Neuron (in vitro differentiated cells): ENCODE measurements around the gene SNW1.
A peak's percentile ranks its signal among the peaks of the same experiment; 100 is the strongest.

Experiments
- H2AFZ ChIP-seq: one replicate; pipeline ENCODE4 v1.6.1; 2013; ENCODE audit warnings: low read depth, mild to moderate bottlenecking, inconsistent platforms, low read length, moderate library complexity
- H3K27me3 ChIP-seq: one replicate; pipeline ENCODE4 v1.6.1; 2013; ENCODE audit warnings: low read length; ENCODE audit not compliant: insufficient read depth
- H3K36me3 ChIP-seq: one replicate; pipeline ENCODE4 v1.6.1; 2013; ENCODE audit warnings: low read length; ENCODE audit not compliant: insufficient read depth
- H3K4me1 ChIP-seq: one replicate; pipeline ENCODE4 v1.6.1; 2013; ENCODE audit warnings: low read length; ENCODE audit not compliant: insufficient read depth
- H3K4me3 ChIP-seq: 2 replicates; pipeline ENCODE4 v1.5.1; 2013; ENCODE audit warnings: mild to moderate bottlenecking, low read length, moderate library complexity
- H3K9me3 ChIP-seq: one replicate; pipeline ENCODE4 v1.6.1; 2013; ENCODE audit warnings: low read length

SNW1 gene

GRCh38 chr14:77730976-77731497 lies 29.9 kb downstream of the SNW1 start:
- Histone ChIP-seq H3K4me3 (no peak overlapping the region), H3K36me3 (peaks cover 94% of the 10 kb centered on the region)

GRCh38 chr14:77722301-77722700 lies 38.7 kb downstream of the SNW1 start:
- H3K9me3 ChIP-seq, result no peaks in the 10 kb centered on the region
- no peak overlapping the region for H2AFZ ChIP-seq
- H3K4me3 ChIP-seq, result no peak overlapping the region
- H3K36me3 ChIP-seq, result peaks cover 88% of the 10 kb centered on the region
- H3K27me3 ChIP-seq, result no peaks in the 10 kb centered on the region
- H3K4me1 ChIP-seq, result no peaks in the 10 kb centered on the region

More at GRCh38 chr14:77730976-77731497, 29.9 kb downstream of the SNW1 start:
- Histone ChIP-seq H3K27me3 (no peaks in the 10 kb centered on the region), H3K9me3 (no peaks in the 10 kb centered on the region), H3K4me1 (no peaks in the 10 kb centered on the region), H2AFZ (no peak overlapping the region)

- Histone ChIP-seq H3K36me3 (peaks cover 88% of the 10 kb centered on the region), H2AFZ (no peak overlapping the region), H3K4me3 (no peak overlapping the region)
Observed at GRCh38 chr14:77721437-77721836, 39.5 kb downstream of the SNW1 start.

GRCh38 chr14:77717608-77718305 lies 43.2 kb downstream of the SNW1 start:
- Histone ChIP-seq H2AFZ (no peak overlapping the region), H3K4me3 (no peak overlapping the region), H3K36me3 (peaks cover 86% of the 10 kb centered on the region), H3K4me1 (no peaks in the 10 kb centered on the region), H3K9me3 (no peaks in the 10 kb centered on the region), H3K27me3 (no peaks in the 10 kb centered on the region)

More at GRCh38 chr14:77721437-77721836, 39.5 kb downstream of the SNW1 start:
- Histone ChIP-seq H3K4me1 (no peaks in the 10 kb centered on the region), H3K9me3 (no peaks in the 10 kb centered on the region), H3K27me3 (no peaks in the 10 kb centered on the region)

GRCh38 chr14:77714926-77715325 lies 46.0 kb downstream of the SNW1 start:
- H3K4me3 ChIP-seq, result no peak overlapping the region
- H3K4me1 ChIP-seq, result peaks cover 5% of the 10 kb centered on the region
- H3K9me3 ChIP-seq, result no peaks in the 10 kb centered on the region
- no peak overlapping the region for H2AFZ ChIP-seq
- H3K27me3 ChIP-seq, result no peaks in the 10 kb centered on the region
- peaks cover 86% of the 10 kb centered on the region for H3K36me3 ChIP-seq

GRCh38 chr14:77710364-77710763 lies 50.6 kb downstream of the SNW1 start:
- peak overlapping the region; percentile 11 for H3K4me3 ChIP-seq
- no peak overlapping the region for H2AFZ ChIP-seq
- H3K36me3 ChIP-seq, result peaks cover 49% of the 10 kb centered on the region
- H3K4me1 ChIP-seq, result peaks cover 27% of the 10 kb centered on the region
- H3K9me3 ChIP-seq, result no peaks in the 10 kb centered on the region
- H3K27me3 ChIP-seq, result no peaks in the 10 kb centered on the region

GRCh38 chr14:77709412-77709811 lies 51.5 kb downstream of the SNW1 start:
- no peaks in the 10 kb centered on the region for H3K27me3 ChIP-seq
- H3K4me3 ChIP-seq, result peak overlapping the region; percentile 67
- H3K36me3 ChIP-seq, result peaks cover 44% of the 10 kb centered on the region
- H2AFZ ChIP-seq, result no peak overlapping the region
- H3K4me1 ChIP-seq, result peaks cover 27% of the 10 kb centered on the region
- no peaks in the 10 kb centered on the region for H3K9me3 ChIP-seq

GRCh38 chr14:77708749-77709148 lies 52.2 kb downstream of the SNW1 start:
- Histone ChIP-seq H3K4me1 (peaks cover 27% of the 10 kb centered on the region), H3K9me3 (no peaks in the 10 kb centered on the region), H3K4me3 (peak overlapping the region; percentile 67), H3K27me3 (no peaks in the 10 kb centered on the region), H2AFZ (no peak overlapping the region), H3K36me3 (peaks cover 44% of the 10 kb centered on the region)

GRCh38 chr14:77707724-77708408 lies 53.1 kb downstream of the SNW1 start, which contains the start of the genes ALKBH1 and SLIRP:
Gene ALKBH1, minus strand, starts transcription at chr14:77708023. Its CDS starts 19 bp downstream, at chr14:77708004.
Gene SLIRP, plus strand, starts transcription at chr14:77708103. Its CDS starts 9 bp downstream, at chr14:77708112.
- Histone ChIP-seq H3K4me3 (peak within 1 kb of the TSS; percentile 67), H3K36me3 (peaks cover 43% of the 10 kb centered on the region), H2AFZ (peak within 1 kb of the TSS; percentile 30), H3K4me1 (peaks cover 27% of the 10 kb centered on the region), H3K9me3 (no peaks in the 10 kb centered on the region), H3K27me3 (no peaks in the 10 kb centered on the region)

- Histone ChIP-seq H3K9me3 (no peaks in the 10 kb centered on the region), H3K4me3 (peak overlapping the region; percentile 67), H3K27me3 (no peaks in the 10 kb centered on the region), H3K4me1 (peaks cover 27% of the 10 kb centered on the region), H3K36me3 (peaks cover 44% of the 10 kb centered on the region), H2AFZ (peak overlapping the region; percentile 30)
Observed at GRCh38 chr14:77707355-77707723, 53.6 kb downstream of the SNW1 start.

- H3K27me3 ChIP-seq, result no peaks in the 10 kb centered on the region
- no peak overlapping the region for H3K4me3 ChIP-seq
- peaks cover 49% of the 10 kb centered on the region for H3K36me3 ChIP-seq
- H2AFZ ChIP-seq, result no peak overlapping the region
- no peaks in the 10 kb centered on the region for H3K4me1 ChIP-seq
- H3K9me3 ChIP-seq, result no peaks in the 10 kb centered on the region
Observed at GRCh38 chr14:77691259-77691658, 69.7 kb downstream of the SNW1 start.

GRCh38 chr14:77682158-77682553 lies 78.8 kb downstream of the SNW1 start:
- H3K4me3 ChIP-seq, result no peak overlapping the region
- no peak overlapping the region for H2AFZ ChIP-seq
- no peaks in the 10 kb centered on the region for H3K4me1 ChIP-seq
- no peaks in the 10 kb centered on the region for H3K9me3 ChIP-seq
- H3K27me3 ChIP-seq, result no peaks in the 10 kb centered on the region
- peaks cover 31% of the 10 kb centered on the region for H3K36me3 ChIP-seq
